IMR-90 (cell line): ENCODE measurements around the gene COX4I1. TPM values are rescaled to one million over a fixed set of nuclear protein-coding genes. Genes with fewer than 3 reads are reported as not detected.

Experiments used
- ATAC-seq: fragments of 200-7000 bp; cut with Tn5 transposase; 2 replicates; pipeline ENCODE4 v1.9.1; 2020; ENCODE audit warnings: low read depth, mild to moderate bottlenecking, moderate library complexity
- BruUV-seq: library from RNA; stranded (reverse); fragments of 400-500 nt; replicated peaks from 2 replicates; lab custom pipeline; 2021; lab: Mats Ljungman, UMichigan
- CTCF ChIA-PET: fragments of 300-600 bp; formaldehyde crosslinking; extraction: SDS; loops from one replicate; lab custom pipeline; 2021; ENCODE audit warnings: antibody characterized with exemption; lab: Yijun Ruan, JAX
- POLR2A ChIA-PET: fragments of 300-600 bp; sonication (Branson Sonifier 250); formaldehyde crosslinking; loops from one replicate; lab custom pipeline; 2022; ENCODE audit warnings: antibody characterized with exemption; ENCODE audit not compliant: unreplicated experiment; lab: Charles Lee
- DNase-seq: peaks from one replicate; pipeline ENCODE4 v3.0.0; 2013
- H2AFZ ChIP-seq: replicated peaks from 2 replicates; pipeline ENCODE3; 2013; ENCODE audit warnings: low read length, mild to moderate bottlenecking; ENCODE audit not compliant: poor library complexity
- H2AK5ac ChIP-seq: 2 replicates; pipeline ENCODE4 v1.6.1; 2013; ENCODE audit warnings: low read depth, low read length, inconsistent platforms
- H2AK9ac ChIP-seq: replicated peaks from 2 replicates; pipeline ENCODE3; 2013; ENCODE audit warnings: mild to moderate bottlenecking, low read depth, low read length, moderate library complexity; ENCODE audit not compliant: poor library complexity
- H2BK120ac ChIP-seq: 2 replicates; pipeline ENCODE4 v1.6.1; 2013; ENCODE audit warnings: low read depth, low read length, inconsistent platforms
- H2BK15ac ChIP-seq: 3 replicates; pipeline ENCODE4 v1.6.1; 2013; ENCODE audit warnings: low read depth, low read length, inconsistent platforms
- H2BK20ac ChIP-seq: 2 replicates; pipeline ENCODE4 v1.6.1; 2013; ENCODE audit warnings: low read depth, mild to moderate bottlenecking, inconsistent platforms, low read length, moderate library complexity
- H2BK5ac ChIP-seq: 2 replicates; pipeline ENCODE4 v1.6.1; 2013; ENCODE audit warnings: mild to moderate bottlenecking, low read depth, low read length, inconsistent platforms; ENCODE audit not compliant: poor library complexity, severe bottlenecking
- H3K14ac ChIP-seq: replicated peaks from 2 replicates; pipeline ENCODE4 v1.6.1; 2013; ENCODE audit warnings: low read depth, low read length, inconsistent platforms
- H3K18ac ChIP-seq: 2 replicates; pipeline ENCODE4 v1.6.1; 2013; ENCODE audit warnings: low read depth, low read length, control low read depth
- H3K23ac ChIP-seq: 2 replicates; pipeline ENCODE4 v1.6.1; 2013; ENCODE audit warnings: low read depth, low read length, inconsistent platforms
- H3K27ac ChIP-seq: 2 replicates; pipeline ENCODE4 v1.5.1; 2013; ENCODE audit warnings: mild to moderate bottlenecking, control low read depth, low read length; ENCODE audit not compliant: insufficient read depth
- H3K27me3 ChIP-seq: 2 replicates; pipeline ENCODE4 v1.6.1; 2013; ENCODE audit warnings: low read length; ENCODE audit not compliant: control insufficient read depth, insufficient read depth
- H3K36me3 ChIP-seq: 2 replicates; pipeline ENCODE4 v1.6.1; 2013; ENCODE audit warnings: low read length, mixed read lengths; ENCODE audit not compliant: control insufficient read depth, insufficient read depth
- H3K4ac ChIP-seq: 2 replicates; pipeline ENCODE4 v1.6.1; 2013; ENCODE audit warnings: low read depth, low read length, inconsistent platforms
- H3K4me1 ChIP-seq: 2 replicates; pipeline ENCODE4 v1.6.1; 2013; ENCODE audit warnings: low read length, mixed read lengths; ENCODE audit not compliant: control insufficient read depth, insufficient read depth
- H3K4me2 ChIP-seq: 2 replicates; pipeline ENCODE4 v1.6.1; 2013; ENCODE audit warnings: low read depth, mild to moderate bottlenecking, control low read depth, low read length, moderate library complexity
- H3K4me3 ChIP-seq: 2 replicates; pipeline ENCODE4 v1.5.1; 2013; ENCODE audit warnings: low read depth, mild to moderate bottlenecking, control low read depth, low read length, moderate library complexity; ENCODE audit not compliant: insufficient read depth
- H3K56ac ChIP-seq: 2 replicates; pipeline ENCODE4 v1.6.1; 2013; ENCODE audit warnings: low read length, inconsistent platforms; ENCODE audit not compliant: insufficient read depth; ENCODE audit errors: extremely low read depth
- H3K79me1 ChIP-seq, 2 experiments: 2 replicates each; pipeline ENCODE4 v1.6.1; 2013; ENCODE audit warnings: low read length in 2 of 2, inconsistent platforms in 1 of 2, low read depth in 1 of 2
- H3K9ac ChIP-seq: 2 replicates; pipeline ENCODE4 v1.6.1; 2013; ENCODE audit warnings: low read depth, low read length, control low read depth
- H3K9me1 ChIP-seq: 2 replicates; pipeline ENCODE4 v1.6.1; 2013; ENCODE audit warnings: low read length, inconsistent platforms; ENCODE audit not compliant: insufficient read depth
- H3K9me3 ChIP-seq: 2 replicates; pipeline ENCODE4 v1.6.1; 2013; ENCODE audit warnings: low read length; ENCODE audit not compliant: control insufficient read depth, insufficient read depth
- H4K20me1 ChIP-seq: 2 replicates; pipeline ENCODE4 v1.6.1; 2013; ENCODE audit warnings: low read length, inconsistent platforms; ENCODE audit not compliant: insufficient read depth
- H4K5ac ChIP-seq: 2 replicates; pipeline ENCODE4 v1.6.1; 2013; ENCODE audit warnings: mild to moderate bottlenecking, low read depth, low read length, control low read depth
- H4K8ac ChIP-seq, 2 experiments: 2 replicates each; pipeline ENCODE4 v1.6.1; 2013; ENCODE audit warnings: low read depth in 2 of 2, low read length in 2 of 2, control low read depth in 1 of 2, inconsistent platforms in 1 of 2
- H4K91ac ChIP-seq: 2 replicates; pipeline ENCODE4 v1.6.1; 2013; ENCODE audit warnings: low read depth, low read length, inconsistent platforms; ENCODE audit not compliant: insufficient read depth
- CEBPB ChIP-seq: IDR thresholded peaks from 2 replicates; pipeline ENCODE4 v1.6.1; 2012; ENCODE audit warnings: low read depth, low read length, improper control_type of control experiment
- MAZ ChIP-seq: IDR thresholded peaks from 2 replicates; pipeline ENCODE4 v1.6.1; 2012; ENCODE audit warnings: low read depth, mild to moderate bottlenecking, low read length, improper control_type of control experiment, moderate library complexity, borderline replicate concordance
- NFE2L2 ChIP-seq: fragments of 150-350 bp; IDR thresholded peaks from 2 replicates; pipeline ENCODE4 v1.6.1; 2016; ENCODE audit warnings: low read depth, mild to moderate bottlenecking, low read length
- RCOR1 ChIP-seq: IDR thresholded peaks from 2 replicates; pipeline ENCODE4 v1.6.1; 2012; ENCODE audit warnings: mild to moderate bottlenecking, low read length, improper control_type of control experiment; ENCODE audit not compliant: insufficient replicate concordance
- RFX5 ChIP-seq: IDR thresholded peaks from 2 replicates; pipeline ENCODE4 v1.8.0; 2012; ENCODE audit warnings: low read depth, mild to moderate bottlenecking, low read length, moderate library complexity
- WGBS, 2 experiments: methylation state at CpG; one replicate each; pipeline versions ENCODE4 v1.1.5 to v1.1.7; 2013; ENCODE audit warnings: missing lambda C conversion rate in 2 of 2; ENCODE audit not compliant: insufficient read length in 1 of 2; ENCODE audit errors: extremely low coverage in 2 of 2; 5-methylcytosine and 5-hydroxymethylcytosine counted together
- dilution Hi-C: fragments of 300-500 bp; cut with HindIII; formaldehyde crosslinking; loops from one replicate; pipeline ENCODE4 v1.14.3; 2018; ENCODE audit warnings: low sequenced_read_pairs; ENCODE audit not compliant: unreplicated experiment
- in situ Hi-C: fragments of 300-500 bp; cut with MboI; formaldehyde crosslinking; loops from 3 replicates; pipeline ENCODE4 v1.14.3; 2019; ENCODE audit warnings: low sequenced_read_pairs, inconsistent platforms, mixed read lengths
- intact Hi-C: fragments of 100-400 bp; cut with micrococcal nuclease; formaldehyde crosslinking; loops from 2 replicates; pipeline ENCODE4 v1.10.0; 2022
- polyA plus RNA-seq, 3 experiments: library from polyadenylated mRNA; depleted of rRNA; stranded (reverse); fragments of >200 nt; gene quantifications; 2 replicates each; pipeline ENCODE4 v1.2.3, GENCODE V29; 2012; ENCODE audit warnings: low replicate concordance in 1 of 3
- total RNA-seq: library from RNA; depleted of rRNA; stranded (reverse); fragments of >200 nt; gene quantifications from 2 replicates; pipeline ENCODE4 v1.2.3, GENCODE V29; 2012

The COX4I1 gene
- total and polyA plus RNA-seq, 2 of the 4 experiments (the other 2 are of a cell fraction), result 397 to 700 TPM

DNA sequence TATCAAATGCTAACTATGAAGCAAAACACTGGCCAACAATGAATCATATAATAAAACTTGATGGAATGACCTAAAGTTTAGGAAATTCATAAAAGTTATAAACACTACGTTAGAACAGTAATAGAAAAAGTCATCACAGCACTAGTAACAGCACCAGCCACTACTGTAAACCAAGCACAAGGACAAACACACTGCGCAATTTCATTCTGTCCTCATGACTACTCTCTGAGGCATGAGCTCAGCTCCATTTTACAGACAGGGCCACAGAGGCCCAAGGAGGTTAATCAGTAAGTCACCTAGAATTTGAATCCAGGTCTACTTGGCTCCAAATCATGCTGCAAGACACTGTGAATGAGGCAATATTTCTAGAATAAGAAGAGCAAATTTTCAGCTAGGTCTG is 13.6 kb upstream of the COX4I1 start:
- Histone ChIP-seq H4K8ac (0 out of 4 replicates have a peak overlapping the region, but pooled peaks of 1 of the 2 experiments have one; percentile 2), H3K36me3 (peaks cover 29% of the 10 kb centered on the region), H2BK5ac (peak overlapping the region; percentile 82), H3K4me3 (no peak overlapping the region), H2AK5ac (no peak overlapping the region), H3K4me2 (no peak overlapping the region), H2BK20ac (no peak overlapping the region), H2AK9ac (no peak overlapping the region), H4K91ac (no peak overlapping the region), H4K20me1 (peaks cover 72% of the 10 kb centered on the region), H3K27me3 (no peaks in the 10 kb centered on the region), H4K5ac (no peak overlapping the region), H3K18ac (no peak overlapping the region), H2BK15ac (no peak overlapping the region), H2AFZ (no peak overlapping the region), H3K14ac (no peak overlapping the region), H2BK120ac (no peak overlapping the region), H3K9me1 (peaks cover 11% of the 10 kb centered on the region), H3K79me1 (peaks cover 56 to 88% of the 10 kb centered on the region in 2 experiments), H3K4ac (no peak overlapping the region), H3K9me3 (no peaks in the 10 kb centered on the region), H3K9ac (no peak overlapping the region), H3K4me1 (peaks cover 18% of the 10 kb centered on the region), H3K23ac (no peak overlapping the region), H3K27ac (peak overlapping the region; percentile 4; the same call in 1 of the 2 replicates), H3K56ac (no peak overlapping the region)
- ChIA-PET POLR2A (no interaction called here), CTCF (no interaction called here)
- ATAC-seq (peak; percentile 87), DNase-seq (peak; percentile 74)
- dilution Hi-C loops (no loop called here), intact Hi-C loops (no loop called here), in situ Hi-C loops (no loop called here)
- no CpG with 5 or more reads among the region's 2 CpGs for WGBS, 2 experiments
- no TSS peak for BruUV-seq
- TF ChIP-seq RFX5, result no peak
- peak; percentile 99 for TF ChIP-seq RCOR1
- no peak for TF ChIP-seq MAZ
- TF ChIP-seq NFE2L2, result no peak
- TF ChIP-seq CEBPB, result peak; percentile 78
